OCI-LY1 (cell line): ENCODE data around the gene CHST12.

Source experiments
- H2AFZ ChIP-seq: fragments of 200-600 bp; sonication (generic), shearing (Covaris generic); 2 replicates; pipeline ENCODE4 v1.6.0; 2014; ENCODE audit warnings: antibody characterized with exemption, mild to moderate bottlenecking, low read length
- H3F3A ChIP-seq: fragments of 200-600 bp; sonication (generic), shearing (Covaris generic); 2 replicates; pipeline ENCODE4 v1.6.0; 2014; ENCODE audit warnings: mild to moderate bottlenecking, antibody characterized with exemption, low read length, moderate library complexity; ENCODE audit not compliant: insufficient read depth
- H3K27ac ChIP-seq: fragments of 200-600 bp; sonication (generic); 2 replicates; pipeline ENCODE4 v1.5.1; 2014; ENCODE audit warnings: low read length, mixed run types, mild to moderate bottlenecking, low read depth; ENCODE audit not compliant: poor library complexity, severe bottlenecking
- H3K27me3 ChIP-seq: fragments of 200-600 bp; sonication (generic); 2 replicates; pipeline ENCODE4 v1.6.0; 2014; ENCODE audit warnings: antibody characterized with exemption, mild to moderate bottlenecking, low read length, moderate library complexity; ENCODE audit not compliant: insufficient read depth
- H3K36me3 ChIP-seq: fragments of 200-600 bp; sonication (generic); 2 replicates; pipeline ENCODE4 v1.6.1; 2014; ENCODE audit warnings: mild to moderate bottlenecking, antibody characterized with exemption, low read length, moderate library complexity, mixed read lengths; ENCODE audit not compliant: insufficient read depth
- H3K4me1 ChIP-seq: fragments of 200-600 bp; sonication (generic); 2 replicates; pipeline ENCODE4 v1.5.1; 2014; ENCODE audit warnings: mild to moderate bottlenecking, low read length, moderate library complexity; ENCODE audit not compliant: insufficient read depth, severe bottlenecking
- H3K4me2 ChIP-seq: fragments of 200-600 bp; sonication (generic), shearing (Covaris generic); 2 replicates; pipeline ENCODE4 v1.6.1; 2014; ENCODE audit warnings: low read length
- H3K4me3 ChIP-seq: fragments of 200-600 bp; sonication (generic); 2 replicates; pipeline ENCODE4 v1.5.1; 2014; ENCODE audit warnings: low read length, low read depth, mild to moderate bottlenecking, mixed read lengths; ENCODE audit not compliant: poor library complexity, severe bottlenecking
- H3K79me2 ChIP-seq: fragments of 200-600 bp; shearing (Covaris generic); 2 replicates; pipeline ENCODE4 v1.6.1; 2016; ENCODE audit warnings: mixed run types, low read length, mixed read lengths; ENCODE audit not compliant: insufficient read depth
- H3K9ac ChIP-seq: fragments of 200-600 bp; sonication (generic), shearing (Covaris generic); 2 replicates; pipeline ENCODE4 v1.6.1; 2014; ENCODE audit warnings: mild to moderate bottlenecking, low read length, mixed read lengths
- H3K9me2 ChIP-seq: fragments of 200-600 bp; sonication (generic), shearing (Covaris generic); 2 replicates; pipeline ENCODE4 v1.6.1; 2014; ENCODE audit warnings: low read depth, mild to moderate bottlenecking, low read length, mixed read lengths
- H3K9me3 ChIP-seq: fragments of 200-600 bp; shearing (Covaris generic); 2 replicates; pipeline ENCODE4 v1.6.1; 2014; ENCODE audit warnings: low read length, mixed read lengths
- H4K20me1 ChIP-seq: fragments of 200-600 bp; sonication (generic), shearing (Covaris generic); 2 replicates; pipeline ENCODE4 v1.6.0; 2016; ENCODE audit warnings: mild to moderate bottlenecking, low read length; ENCODE audit not compliant: insufficient read depth
- CTCF ChIP-seq: fragments of 200-600 bp; sonication (generic), shearing (Covaris generic); IDR thresholded peaks from 2 replicates; pipeline ENCODE4 v1.5.1; 2017; ENCODE audit warnings: mild to moderate bottlenecking, antibody characterized with exemption, low read length, moderate library complexity, mixed read lengths
- EZH2 ChIP-seq: fragments of 200-600 bp; sonication (generic), shearing (Covaris generic); IDR thresholded peaks from 2 replicates; pipeline ENCODE4 v1.8.0; 2017; ENCODE audit warnings: borderline replicate concordance, mixed run types, mild to moderate bottlenecking, antibody characterized with exemption, low read length, moderate library complexity, mixed read lengths

CHST12 gene

DNA sequence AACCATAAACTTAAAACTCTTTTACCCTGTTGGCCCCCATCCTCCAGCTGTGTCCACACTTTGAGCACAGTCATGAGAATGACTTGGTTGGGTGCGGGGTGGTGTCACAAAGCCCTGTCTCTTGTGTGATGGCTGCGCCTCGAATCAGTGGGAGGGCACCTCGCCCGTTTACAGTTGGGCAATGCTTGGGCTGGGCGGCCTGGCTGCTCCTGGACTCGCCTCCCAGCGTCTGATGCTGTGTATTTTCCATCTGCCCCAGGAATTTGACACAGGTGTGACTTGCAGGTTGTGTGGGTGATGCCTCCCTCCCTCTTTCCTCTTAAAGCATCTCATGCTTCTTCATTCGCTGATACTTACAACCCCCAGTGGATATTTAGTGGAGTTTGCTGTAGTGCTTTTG, 33.7 kb downstream of the CHST12 start:
- no peaks in the 10 kb centered on the region for H3K9me2 ChIP-seq
- H3K36me3 ChIP-seq, result no peaks in the 10 kb centered on the region; the same call in 1 of the 2 replicates
- H3K9ac ChIP-seq, result no peak overlapping the region
- H3K27me3 ChIP-seq, result no peaks in the 10 kb centered on the region
- no peaks in the 10 kb centered on the region for H3K4me1 ChIP-seq
- no peaks in the 10 kb centered on the region for H3K9me3 ChIP-seq
- TF ChIP-seq CTCF, result no peak
- no peak for TF ChIP-seq EZH2
- no peak overlapping the region for H2AFZ ChIP-seq
- H3K27ac ChIP-seq, result no peak overlapping the region
- H4K20me1 ChIP-seq, result no peaks in the 10 kb centered on the region
- no peak overlapping the region for H3K4me2 ChIP-seq
- H3K4me3 ChIP-seq, result no peak overlapping the region
- H3K79me2 ChIP-seq, result no peaks in the 10 kb centered on the region
- H3F3A ChIP-seq, result no peaks in the 10 kb centered on the region

DNA sequence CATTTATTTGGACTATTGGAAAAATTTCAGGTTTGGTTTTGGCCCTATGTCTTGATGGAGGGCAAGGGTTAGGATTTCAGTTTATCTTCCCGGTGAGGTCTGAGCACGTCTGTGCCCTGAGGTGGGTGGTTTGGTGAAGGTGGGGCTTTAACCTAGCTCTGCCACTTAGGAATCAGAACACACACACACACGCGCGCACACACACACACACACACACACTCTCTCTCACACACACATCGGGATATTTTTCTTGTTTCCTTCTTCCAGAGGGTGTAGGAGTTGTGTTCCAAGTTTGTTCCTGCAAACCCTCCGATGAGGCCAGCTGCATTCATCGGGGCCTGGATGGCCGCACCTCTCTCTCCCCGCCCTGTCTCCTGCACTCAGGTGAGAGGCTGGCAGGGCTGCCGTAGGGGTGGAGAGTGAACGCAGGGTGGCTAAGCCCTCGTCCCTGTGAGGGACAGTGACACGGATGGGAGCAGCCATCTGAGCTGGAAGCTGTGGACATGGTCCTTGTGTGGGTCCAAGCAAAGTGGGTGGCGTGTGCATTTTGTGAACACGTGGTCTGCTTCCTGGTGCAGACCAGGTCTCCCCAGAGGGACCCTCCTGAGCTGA, 34.2 kb downstream of the CHST12 start:
- Histone ChIP-seq H3K9me3 (no peaks in the 10 kb centered on the region), H3F3A (no peaks in the 10 kb centered on the region), H3K4me3 (no peak overlapping the region), H2AFZ (no peak overlapping the region), H3K36me3 (no peaks in the 10 kb centered on the region; the same call in 1 of the 2 replicates), H3K27ac (no peak overlapping the region), H3K9ac (no peak overlapping the region), H3K79me2 (no peaks in the 10 kb centered on the region), H3K27me3 (no peaks in the 10 kb centered on the region), H3K4me1 (no peaks in the 10 kb centered on the region), H4K20me1 (no peaks in the 10 kb centered on the region), H3K4me2 (no peak overlapping the region), H3K9me2 (no peaks in the 10 kb centered on the region)
- no peak for TF ChIP-seq CTCF
- TF ChIP-seq EZH2, result no peak

GRCh38 chr7:2438186-2438585, 34.8 kb downstream of the CHST12 start:
- Histone ChIP-seq H3K4me2 (no peak overlapping the region), H2AFZ (no peak overlapping the region), H3K9me3 (no peaks in the 10 kb centered on the region), H3K27me3 (no peaks in the 10 kb centered on the region), H3K9me2 (no peaks in the 10 kb centered on the region), H3K4me3 (no peak overlapping the region), H3K36me3 (no peaks in the 10 kb centered on the region; the same call in 1 of the 2 replicates), H3K4me1 (no peaks in the 10 kb centered on the region), H3K9ac (no peak overlapping the region), H3K79me2 (no peaks in the 10 kb centered on the region), H4K20me1 (no peaks in the 10 kb centered on the region), H3F3A (no peaks in the 10 kb centered on the region), H3K27ac (no peak overlapping the region)
- TF ChIP-seq CTCF, result no peak
- TF ChIP-seq EZH2, result no peak
